HepG2 (cell line): ENCODE data around the gene VAPB. TPM values are rescaled to one million over a fixed set of nuclear protein-coding genes. Genes with fewer than 3 reads are reported as not detected.

ENCODE experiments used
- ATAC-seq: fragments of 200-7000 bp; cut with Tn5 transposase; 3 replicates; pipeline ENCODE4 v1.9.1; 2020; ENCODE audit warnings: mild to moderate bottlenecking, moderate library complexity
- BruUV-seq: library from RNA; stranded (reverse); fragments of 400-500 nt; replicated peaks from 2 replicates; lab custom pipeline; 2021; lab: Mats Ljungman, UMichigan
- CTCF ChIA-PET: fragments of 300-600 bp; formaldehyde crosslinking; extraction: SDS; loops from one replicate; lab custom pipeline; 2021; ENCODE audit warnings: low total read pairs, inconsistent platforms, low intra/inter-chr PET ratio; lab: Yijun Ruan, JAX
- POLR2A ChIA-PET: fragments of 350-600 bp; sonication (Branson Sonifier 250); formaldehyde crosslinking; loops from one replicate; lab custom pipeline; 2020; ENCODE audit warnings: antibody characterized with exemption, inconsistent platforms; lab: Yijun Ruan, JAX
- DNase-seq: peaks from one replicate; pipeline ENCODE4 v3.0.0-alpha.2; 2015; ENCODE audit warnings: low spot score
- FAIRE-seq: peaks from 3 replicates; lab custom pipeline; 2011; peaks lifted over from hg19 to GRCh38; lab: Jason Lieb, UNC
- H2AFZ ChIP-seq: one replicate; pipeline ENCODE4 v1.6.1; 2011; ENCODE audit warnings: low read length, inconsistent platforms
- H3K27ac ChIP-seq: fragments of 300-600 bp; 3 replicates; pipeline ENCODE4 v1.8.0; 2011; ENCODE audit warnings: mixed run types, mild to moderate bottlenecking, mixed read lengths, low read length, inconsistent platforms; ENCODE audit not compliant: insufficient read depth; ENCODE audit errors: extremely low read length
- H3K27me3 ChIP-seq, 2 experiments: fragments of 200-600 bp in 1 of 2; 2 replicates in 1 of 2; 3 replicates in 1 of 2; pipeline versions ENCODE4 v1.6.0 to v1.8.0; 2011; ENCODE audit warnings: low read length in 2 of 2, mild to moderate bottlenecking in 2 of 2, moderate library complexity in 2 of 2, inconsistent platforms in 1 of 2; ENCODE audit not compliant: insufficient read depth in 2 of 2, control insufficient read depth in 1 of 2
- H3K36me3 ChIP-seq, 2 experiments: fragments of 200-600 bp in 1 of 2; replicated peaks in 1 of 2; 2 replicates in 1 of 2; 3 replicates in 1 of 2; pipeline versions ENCODE4 v1.5.1 to v1.8.0; 2011; ENCODE audit warnings: low read length in 2 of 2, inconsistent platforms in 1 of 2; ENCODE audit not compliant: insufficient read depth in 2 of 2, control insufficient read depth in 1 of 2
- H3K4me1 ChIP-seq: 2 replicates; pipeline ENCODE4 v1.5.1; 2012; ENCODE audit warnings: low read length, inconsistent platforms; ENCODE audit not compliant: insufficient read depth
- H3K4me2 ChIP-seq: 2 replicates; pipeline ENCODE4 v1.6.0; 2011; ENCODE audit warnings: low read depth, low read length, inconsistent platforms
- H3K4me3 ChIP-seq, 3 experiments: fragments of 200-600 bp in 1 of 3; sonication (generic), shearing (Covaris generic) in 1 of 3; replicated peaks in 1 of 3; 2 replicates each; pipeline ENCODE4 v1.5.1; 2011 to 2016; ENCODE audit warnings: low read length in 3 of 3, inconsistent platforms in 2 of 3, low read depth in 2 of 3, mild to moderate bottlenecking in 2 of 3, control low read depth in 1 of 3, mixed read lengths in 1 of 3; ENCODE audit not compliant: insufficient read depth in 1 of 3
- H3K79me2 ChIP-seq: one replicate; pipeline ENCODE4 v1.6.1; 2011; ENCODE audit warnings: low read length, inconsistent platforms; ENCODE audit not compliant: insufficient read depth
- H3K9ac ChIP-seq: 2 replicates; pipeline ENCODE4 v1.6.0; 2011; ENCODE audit warnings: mild to moderate bottlenecking, low read depth, low read length, inconsistent platforms; ENCODE audit not compliant: insufficient read depth
- H3K9me3 ChIP-seq: 2 replicates; pipeline ENCODE4 v1.5.1; 2012; ENCODE audit warnings: mild to moderate bottlenecking, low read length
- H4K20me1 ChIP-seq: 2 replicates; pipeline ENCODE4 v1.6.0; 2011; ENCODE audit warnings: inconsistent platforms, mild to moderate bottlenecking, low read length, moderate library complexity; ENCODE audit not compliant: insufficient read depth
- ATF5 ChIP-seq: sonication (generic); formaldehyde crosslinking; IDR thresholded peaks from 2 replicates; pipeline ENCODE4 v1.4.0; 2020; ENCODE audit warnings: mild to moderate bottlenecking, low read depth, missing genetic modification reagents
- FIP1L1 ChIP-seq: fragments of 200-400 bp; formaldehyde crosslinking; IDR thresholded peaks from 2 replicates; pipeline ENCODE4 v1.6.1; 2018; ENCODE audit warnings: low read depth, mild to moderate bottlenecking, low read length, moderate library complexity, borderline replicate concordance; ENCODE audit not compliant: insufficient read depth
- ISX ChIP-seq: sonication (generic); formaldehyde crosslinking; conservative IDR thresholded peaks from 2 replicates; pipeline ENCODE4 v1.5.0; 2020; ENCODE audit warnings: missing genetic modification reagents
- KDM2A ChIP-seq: sonication (generic); formaldehyde crosslinking; IDR thresholded peaks from 2 replicates; pipeline ENCODE4 v1.4.0; 2020; ENCODE audit warnings: low read depth, missing genetic modification reagents, borderline replicate concordance
- PTBP1 ChIP-seq: fragments of 200-400 bp; formaldehyde crosslinking; IDR thresholded peaks from 2 replicates; pipeline ENCODE4 v1.6.1; 2018; ENCODE audit warnings: low read length, low read depth; ENCODE audit not compliant: poor library complexity, severe bottlenecking
- RBFOX2 ChIP-seq: fragments of 200-400 bp; formaldehyde crosslinking; IDR thresholded peaks from 2 replicates; pipeline ENCODE4 v1.6.1; 2017; ENCODE audit warnings: low read depth, mild to moderate bottlenecking, low read length
- ZBED4 ChIP-seq: sonication (generic); formaldehyde crosslinking; IDR thresholded peaks from 2 replicates; pipeline ENCODE4 v1.4.0; 2020; ENCODE audit warnings: missing genetic modification reagents, borderline replicate concordance
- ZNF616 ChIP-seq: sonication (generic); formaldehyde crosslinking; IDR thresholded peaks from 2 replicates; pipeline ENCODE4 v1.5.0; 2020; ENCODE audit warnings: low read depth, mild to moderate bottlenecking, missing genetic modification reagents
- WGBS: methylation state at CpG from one replicate; pipeline ENCODE4 v1.1.6; 2017; ENCODE audit warnings: low lambda C conversion rate; 5-methylcytosine and 5-hydroxymethylcytosine counted together
- in situ Hi-C: cut with HindIII; loops from 2 replicates; pipeline ENCODE4 v1.10.0; 2017; ENCODE audit warnings: low pct_unique_long_range_greater_than_20kb; ENCODE audit not compliant: extremely low pct_ligation_motif_present
- intact Hi-C: fragments of 100-400 bp; cut with micrococcal nuclease; formaldehyde crosslinking; loops from one replicate; pipeline ENCODE4 v1.10.0; 2022; ENCODE audit not compliant: unreplicated experiment
- polyA plus RNA-seq, 8 experiments: library from polyadenylated mRNA; depleted of rRNA in 3 of 8; stranded (reverse) in 7 of 8; unstranded in 1 of 8; fragments of >200 nt; fragmentation: Illumina TruSeq in 4 of 8; extraction: Trizol in 4 of 8; gene quantifications; 2 replicates each; pipeline versions ENCODE4 v1.2.1 to v1.2.3, GENCODE V29; 2011 to 2016; ENCODE audit warnings: low read depth in 4 of 8, missing spikeins in 1 of 8, mixed read lengths in 1 of 8; ENCODE audit not compliant: insufficient read depth in 1 of 8
- total RNA-seq, 5 experiments: library from RNA; depleted of rRNA; stranded (reverse); fragments of >200 nt; fragmentation: Illumina TruSeq; extraction: Trizol; gene quantifications; 2 replicates each; pipeline ENCODE4 v1.2.3, GENCODE V29; 2016; ENCODE audit warnings: low read depth in 1 of 5

VAPB gene
- total and polyA plus RNA-seq, 2 of the 13 experiments (the other 11 are each of a cell fraction or from before 2014, with no cell fraction given), result 18.6 to 48.5 TPM

DNA sequence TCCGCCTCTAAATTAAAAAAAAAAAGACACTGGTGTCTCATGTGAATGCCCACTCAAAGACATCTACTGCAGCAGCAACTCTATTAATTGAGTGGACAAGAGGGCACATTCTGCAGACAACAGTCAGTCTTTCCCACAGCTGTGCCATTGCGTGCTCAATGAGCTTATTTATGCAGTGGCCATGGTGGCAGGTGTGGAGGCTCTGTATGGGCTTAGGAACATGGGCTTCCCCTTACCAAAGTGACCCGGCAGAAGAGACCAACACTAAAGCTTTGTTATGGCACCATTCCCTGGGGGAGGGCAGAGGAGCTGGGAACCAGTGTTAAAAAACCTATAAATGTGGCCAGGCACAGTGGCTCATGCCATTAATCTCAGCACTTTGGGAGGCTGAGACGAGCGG is 4.2 kb upstream of the VAPB start:
- H3K4me3 ChIP-seq, result no peak overlapping the region
- ChIA-PET CTCF (no interaction called here), POLR2A (no interaction called here)
- no peak overlapping the region for H3K27ac ChIP-seq
- ATAC-seq, result no peak
- no peak overlapping the region for H3K9ac ChIP-seq
- peaks cover 6% of the 10 kb centered on the region for H3K79me2 ChIP-seq
- TF ChIP-seq RBFOX2 (no peak), KDM2A (0 out of 2 replicates have a peak, but pooled peaks have one; percentile 21)
- H2AFZ ChIP-seq, result no peak overlapping the region
- 68% methylated on average over 5 of the region's 5 CpGs for WGBS
- H3K27me3 ChIP-seq, result peaks cover 0 to 17% of the 10 kb centered on the region in 2 experiments; a peak in 3 of 5 replicates
- in situ Hi-C loops (no loop called here), intact Hi-C loops (loop anchor here (5.0 kb wide), 3 partner anchors 52 to 138 kb away; partner anchors contain the start of gene RAB22A)
- no peaks in the 10 kb centered on the region for H3K36me3 ChIP-seq
- no peaks in the 10 kb centered on the region for H4K20me1 ChIP-seq
- H3K4me2 ChIP-seq, result no peak overlapping the region
- H3K4me1 ChIP-seq, result peaks cover 2% of the 10 kb centered on the region
- BruUV-seq, result no TSS peak
- no peak for DNase-seq
- peaks cover 15% of the 10 kb centered on the region for H3K9me3 ChIP-seq
- FAIRE-seq, result no peak

DNA sequence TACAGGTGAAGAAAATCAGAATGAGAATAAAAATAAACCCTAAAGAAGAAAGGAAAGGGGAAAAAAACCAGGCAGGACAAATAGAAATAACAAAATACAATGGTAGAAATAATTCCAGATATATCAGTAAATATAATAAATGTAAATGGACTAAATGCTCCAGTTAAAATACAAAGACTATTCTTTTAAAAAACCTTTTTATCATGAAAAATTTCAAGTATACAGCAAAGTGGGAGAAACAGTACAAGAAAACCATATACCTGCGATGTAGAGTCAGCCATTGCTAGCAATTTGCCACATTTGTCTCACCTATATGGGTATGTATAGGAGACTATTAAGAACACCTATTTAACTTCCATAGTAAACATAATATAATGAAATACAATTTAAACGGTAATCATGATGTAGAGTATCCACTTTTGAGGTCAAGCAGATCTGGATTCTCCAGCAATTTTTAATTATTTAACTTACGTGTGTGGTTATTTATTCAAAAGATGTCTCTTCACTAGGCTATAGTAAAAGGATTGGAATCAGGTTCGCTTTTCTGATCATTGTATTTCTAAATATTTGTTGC is 914 bp upstream of the VAPB start:
- peak overlapping the region; percentile 93 for H2AFZ ChIP-seq
- DNase-seq (no peak), ATAC-seq (no peak), FAIRE-seq (no peak)
- H3K4me1 ChIP-seq, result peaks cover 35% of the 10 kb centered on the region
- 51% methylated on average over 4 of the region's 4 CpGs for WGBS
- no peak overlapping the region for H3K27ac ChIP-seq
- H3K36me3 ChIP-seq, result peaks cover 4 to 16% of the 10 kb centered on the region in 2 experiments; a peak in 4 of 5 replicates
- H3K79me2 ChIP-seq, result peaks cover 39% of the 10 kb centered on the region
- ChIA-PET POLR2A (interaction anchor here (1.0 to 1.5 kb wide), 13 partner anchors 12 to 644 kb away, joined by 4 to 8 read pairs (median 5); partner anchors contain the start of genes ATP5F1E and STX16), CTCF (no interaction called here)
- in situ Hi-C loops, result no loop called here
- intact Hi-C loops, result loop anchor here (5.0 kb wide), 3 partner anchors 49 to 141 kb away; partner anchors contain the start of gene RAB22A
- no peaks in the 10 kb centered on the region for H3K9me3 ChIP-seq
- H3K4me2 ChIP-seq, result peak overlapping the region; percentile 77
- H3K4me3 ChIP-seq, result peak overlapping the region; percentile 62 to 71 (median 71); a peak in 5 of 6 replicates
- H3K27me3 ChIP-seq, result no peaks in the 10 kb centered on the region; a peak in 1 of 5 replicates
- BruUV-seq, result no TSS peak
- H3K9ac ChIP-seq, result peak overlapping the region; percentile 55; the same call in 1 of the 2 replicates
- H4K20me1 ChIP-seq, result 0 out of 2 replicates have a peak, but pooled peaks cover 4% of the 10 kb centered on the region
- TF ChIP-seq ATF5 (CRISPR knock-in tag) (no peak), ZBED4 (CRISPR knock-in tag) (0 out of 2 replicates have a peak, but pooled peaks have one; percentile 4), PTBP1 (no peak), ZNF616 (CRISPR knock-in tag) (no peak), ISX (no peak), FIP1L1 (no peak)
